ENCODE measurements around the gene SKAP1.

GRCh38 chr17:48148029-48148770 is 281.8 kb downstream of the SKAP1 start:
- TF ChIP-seq CTCF (IDR thresholded peaks at IDR 0.05) (no peak), POLR2A (IDR thresholded peaks at IDR 0.05; ENCODE audit: low read depth) (no peak)

Data from esophagus muscularis mucosa (tissue), 3 donors.